ENCODE measurements around the gene STEAP1. TPM values are rescaled to one million over a fixed set of nuclear protein-coding genes. Genes with fewer than 3 reads are reported as not detected.

The STEAP1 gene
- total RNA-seq, 1 donor from 2014 or later: 1.0 TPM

GRCh38 chr7:90172121-90172520 is 17.9 kb downstream of the STEAP1 start:
- no peaks in the 10 kb centered on the region for H3K9me3 Mint-ChIP-seq (ENCODE audit: unreplicated experiment)
- TF ChIP-seq CTCF (IDR thresholded peaks at IDR 0.05; ENCODE audit: unreplicated experiment): no peak
- H3K4me3 Mint-ChIP-seq (ENCODE audit: unreplicated experiment): no peak overlapping the region
- no peak overlapping the region for H3K27ac Mint-ChIP-seq (ENCODE audit: unreplicated experiment)
- no peaks in the 10 kb centered on the region for H3K36me3 Mint-ChIP-seq (ENCODE audit: low read depth, unreplicated experiment)
- no peak for DNase-seq (ENCODE audit: low spot score)
- H3K27me3 Mint-ChIP-seq (ENCODE audit: unreplicated experiment): peaks cover 4% of the 10 kb centered on the region
- H3K4me1 Mint-ChIP-seq (ENCODE audit: unreplicated experiment): no peaks in the 10 kb centered on the region

- DNase-seq (ENCODE audit: low spot score): no peak
- no peaks in the 10 kb centered on the region for H3K9me3 Mint-ChIP-seq (ENCODE audit: unreplicated experiment)
- H3K27ac Mint-ChIP-seq (ENCODE audit: unreplicated experiment): no peak overlapping the region
- H3K36me3 Mint-ChIP-seq (ENCODE audit: low read depth, unreplicated experiment): no peaks in the 10 kb centered on the region
- no peak overlapping the region for H3K4me3 Mint-ChIP-seq (ENCODE audit: unreplicated experiment)
- TF ChIP-seq CTCF (IDR thresholded peaks at IDR 0.05; ENCODE audit: unreplicated experiment): no peak
- H3K4me1 Mint-ChIP-seq (ENCODE audit: unreplicated experiment): no peaks in the 10 kb centered on the region
- H3K27me3 Mint-ChIP-seq (ENCODE audit: unreplicated experiment): peaks cover 4% of the 10 kb centered on the region
Observed at GRCh38 chr7:90172624-90173023, 18.4 kb downstream of the STEAP1 start.

GRCh38 chr7:90173127-90173844 is 19.0 kb downstream of the STEAP1 start:
- no peak overlapping the region for H3K4me3 Mint-ChIP-seq (ENCODE audit: unreplicated experiment)
- no peaks in the 10 kb centered on the region for H3K36me3 Mint-ChIP-seq (ENCODE audit: low read depth, unreplicated experiment)
- no peaks in the 10 kb centered on the region for H3K9me3 Mint-ChIP-seq (ENCODE audit: unreplicated experiment)
- TF ChIP-seq CTCF (IDR thresholded peaks at IDR 0.05; ENCODE audit: unreplicated experiment): no peak
- peaks cover 4% of the 10 kb centered on the region for H3K27me3 Mint-ChIP-seq (ENCODE audit: unreplicated experiment)
- no peaks in the 10 kb centered on the region for H3K4me1 Mint-ChIP-seq (ENCODE audit: unreplicated experiment)
- no peak overlapping the region for H3K27ac Mint-ChIP-seq (ENCODE audit: unreplicated experiment)
- DNase-seq (ENCODE audit: low spot score): no peak

- H3K27ac Mint-ChIP-seq (ENCODE audit: unreplicated experiment): no peak overlapping the region
- H3K9me3 Mint-ChIP-seq (ENCODE audit: unreplicated experiment): no peaks in the 10 kb centered on the region
- no peaks in the 10 kb centered on the region for H3K36me3 Mint-ChIP-seq (ENCODE audit: low read depth, unreplicated experiment)
Observed at GRCh38 chr7:90175667-90176066, 21.4 kb downstream of the STEAP1 start.

More at GRCh38 chr7:90175667-90176066, 21.4 kb downstream of the STEAP1 start:
- DNase-seq (ENCODE audit: low spot score): no peak
- Mint-ChIP-seq H3K27me3 (ENCODE audit: unreplicated experiment) (peaks cover 4% of the 10 kb centered on the region), H3K4me3 (ENCODE audit: unreplicated experiment) (no peak overlapping the region), H3K4me1 (ENCODE audit: unreplicated experiment) (no peaks in the 10 kb centered on the region)
- TF ChIP-seq CTCF (IDR thresholded peaks at IDR 0.05; ENCODE audit: unreplicated experiment): no peak
